HFF-Myc (cell line): Measurements from ENCODE around the gene VWF.

Experiments used
- DNase-seq: peaks from one replicate; pipeline ENCODE4 v3.0.0-alpha.2; 2011; ENCODE audit warnings: low read depth; ENCODE audit errors: extremely low read depth
- H3K4me3 ChIP-seq: replicated peaks from 2 replicates; pipeline ENCODE4 v1.5.1; 2011; ENCODE audit warnings: low read depth, mild to moderate bottlenecking, control low read depth, low read length
- CTCF ChIP-seq: IDR thresholded peaks from 2 replicates; pipeline ENCODE4 v1.5.1; 2012; ENCODE audit warnings: mild to moderate bottlenecking, low read depth, low read length, control low read depth; ENCODE audit errors: missing control alignments

The VWF gene

GRCh38 chr12:6125310-6125608, 789 bp upstream of the VWF start:
- no peak for DNase-seq
- H3K4me3 ChIP-seq: no peak overlapping the region
- TF ChIP-seq CTCF: no peak

GRCh38 chr12:6123258-6123657, 1.2 kb downstream of the VWF start:
- no peak for TF ChIP-seq CTCF
- DNase-seq: no peak
- no peak overlapping the region for H3K4me3 ChIP-seq

- no peak for DNase-seq
- H3K4me3 ChIP-seq: no peak overlapping the region
- TF ChIP-seq CTCF: no peak
Observed at GRCh38 chr12:6122201-6122600, 2.3 kb downstream of the VWF start.

GRCh38 chr12:6120796-6121473, 3.5 kb downstream of the VWF start:
- TF ChIP-seq CTCF: no peak
- no peak overlapping the region for H3K4me3 ChIP-seq
- DNase-seq: no peak

GRCh38 chr12:6118891-6119568, 5.4 kb downstream of the VWF start:
- DNase-seq: no peak
- TF ChIP-seq CTCF: no peak
- H3K4me3 ChIP-seq: no peak overlapping the region

GRCh38 chr12:6116471-6117021, 7.9 kb downstream of the VWF start:
- TF ChIP-seq CTCF: no peak
- H3K4me3 ChIP-seq: no peak overlapping the region
- no peak for DNase-seq
